Measurements from ENCODE around the gene OSBP2. TPM values are rescaled to one million over a fixed set of nuclear protein-coding genes. Genes with fewer than 3 reads are reported as not detected.

OSBP2 gene
- total and polyA plus RNA-seq, 2 of the 13 experiments (the other 11 are each of a cell fraction or from before 2014, with no cell fraction given), result 5.0 to 7.7 TPM

- TF ChIP-seq SP4 (CRISPR knock-in tag; IDR thresholded peaks at IDR 0.05) (no peak), LRRFIP1 (CRISPR knock-in tag; conservative IDR thresholded peaks at IDR 0.05) (no peak), FOXK2 (IDR thresholded peaks at IDR 0.05) (no peak), ZNF335 (CRISPR knock-in tag; IDR thresholded peaks at IDR 0.05) (no peak), HOXD1 (CRISPR knock-in tag; IDR thresholded peaks at IDR 0.05) (no peak), ZNF605 (CRISPR knock-in tag; IDR thresholded peaks at IDR 0.05) (no peak), SMAD3 (CRISPR knock-in tag; IDR thresholded peaks at IDR 0.05) (no peak)
- TF ChIP-seq, protein P1, sequence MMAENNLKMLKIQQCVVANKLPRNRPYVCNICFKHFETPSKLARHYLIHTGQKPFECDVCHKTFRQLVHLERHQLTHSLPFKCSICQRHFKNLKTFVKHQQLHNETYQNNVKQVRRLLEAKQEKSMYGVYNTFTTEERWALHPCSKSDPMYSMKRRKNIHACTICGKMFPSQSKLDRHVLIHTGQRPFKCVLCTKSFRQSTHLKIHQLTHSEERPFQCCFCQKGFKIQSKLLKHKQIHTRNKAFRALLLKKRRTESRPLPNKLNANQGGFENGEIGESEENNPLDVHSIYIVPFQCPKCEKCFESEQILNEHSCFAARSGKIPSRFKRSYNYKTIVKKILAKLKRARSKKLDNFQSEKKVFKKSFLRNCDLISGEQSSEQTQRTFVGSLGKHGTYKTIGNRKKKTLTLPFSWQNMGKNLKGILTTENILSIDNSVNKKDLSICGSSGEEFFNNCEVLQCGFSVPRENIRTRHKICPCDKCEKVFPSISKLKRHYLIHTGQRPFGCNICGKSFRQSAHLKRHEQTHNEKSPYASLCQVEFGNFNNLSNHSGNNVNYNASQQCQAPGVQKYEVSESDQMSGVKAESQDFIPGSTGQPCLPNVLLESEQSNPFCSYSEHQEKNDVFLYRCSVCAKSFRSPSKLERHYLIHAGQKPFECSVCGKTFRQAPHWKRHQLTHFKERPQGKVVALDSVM (CRISPR knock-in tag; IDR thresholded peaks at IDR 0.05), result no peak
- TF ChIP-seq, protein P2, sequence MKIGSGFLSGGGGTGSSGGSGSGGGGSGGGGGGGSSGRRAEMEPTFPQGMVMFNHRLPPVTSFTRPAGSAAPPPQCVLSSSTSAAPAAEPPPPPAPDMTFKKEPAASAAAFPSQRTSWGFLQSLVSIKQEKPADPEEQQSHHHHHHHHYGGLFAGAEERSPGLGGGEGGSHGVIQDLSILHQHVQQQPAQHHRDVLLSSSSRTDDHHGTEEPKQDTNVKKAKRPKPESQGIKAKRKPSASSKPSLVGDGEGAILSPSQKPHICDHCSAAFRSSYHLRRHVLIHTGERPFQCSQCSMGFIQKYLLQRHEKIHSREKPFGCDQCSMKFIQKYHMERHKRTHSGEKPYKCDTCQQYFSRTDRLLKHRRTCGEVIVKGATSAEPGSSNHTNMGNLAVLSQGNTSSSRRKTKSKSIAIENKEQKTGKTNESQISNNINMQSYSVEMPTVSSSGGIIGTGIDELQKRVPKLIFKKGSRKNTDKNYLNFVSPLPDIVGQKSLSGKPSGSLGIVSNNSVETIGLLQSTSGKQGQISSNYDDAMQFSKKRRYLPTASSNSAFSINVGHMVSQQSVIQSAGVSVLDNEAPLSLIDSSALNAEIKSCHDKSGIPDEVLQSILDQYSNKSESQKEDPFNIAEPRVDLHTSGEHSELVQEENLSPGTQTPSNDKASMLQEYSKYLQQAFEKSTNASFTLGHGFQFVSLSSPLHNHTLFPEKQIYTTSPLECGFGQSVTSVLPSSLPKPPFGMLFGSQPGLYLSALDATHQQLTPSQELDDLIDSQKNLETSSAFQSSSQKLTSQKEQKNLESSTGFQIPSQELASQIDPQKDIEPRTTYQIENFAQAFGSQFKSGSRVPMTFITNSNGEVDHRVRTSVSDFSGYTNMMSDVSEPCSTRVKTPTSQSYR (CRISPR knock-in tag; IDR thresholded peaks at IDR 0.05; ENCODE audit: borderline replicate concordance), result no peak
These were observed 253.3 kb downstream of the OSBP2 start (continued) for GRCh38 chr22:30947816-30948454.
